Measurements from ENCODE around the gene NXN. TPM values are rescaled to one million over a fixed set of nuclear protein-coding genes. Genes with fewer than 3 reads are reported as not detected.

NXN gene
- total and polyA plus RNA-seq, 2 donors (not counting 1 experiment from before 2014, with no cell fraction given) = 0.04 to 0.17 TPM

DNA sequence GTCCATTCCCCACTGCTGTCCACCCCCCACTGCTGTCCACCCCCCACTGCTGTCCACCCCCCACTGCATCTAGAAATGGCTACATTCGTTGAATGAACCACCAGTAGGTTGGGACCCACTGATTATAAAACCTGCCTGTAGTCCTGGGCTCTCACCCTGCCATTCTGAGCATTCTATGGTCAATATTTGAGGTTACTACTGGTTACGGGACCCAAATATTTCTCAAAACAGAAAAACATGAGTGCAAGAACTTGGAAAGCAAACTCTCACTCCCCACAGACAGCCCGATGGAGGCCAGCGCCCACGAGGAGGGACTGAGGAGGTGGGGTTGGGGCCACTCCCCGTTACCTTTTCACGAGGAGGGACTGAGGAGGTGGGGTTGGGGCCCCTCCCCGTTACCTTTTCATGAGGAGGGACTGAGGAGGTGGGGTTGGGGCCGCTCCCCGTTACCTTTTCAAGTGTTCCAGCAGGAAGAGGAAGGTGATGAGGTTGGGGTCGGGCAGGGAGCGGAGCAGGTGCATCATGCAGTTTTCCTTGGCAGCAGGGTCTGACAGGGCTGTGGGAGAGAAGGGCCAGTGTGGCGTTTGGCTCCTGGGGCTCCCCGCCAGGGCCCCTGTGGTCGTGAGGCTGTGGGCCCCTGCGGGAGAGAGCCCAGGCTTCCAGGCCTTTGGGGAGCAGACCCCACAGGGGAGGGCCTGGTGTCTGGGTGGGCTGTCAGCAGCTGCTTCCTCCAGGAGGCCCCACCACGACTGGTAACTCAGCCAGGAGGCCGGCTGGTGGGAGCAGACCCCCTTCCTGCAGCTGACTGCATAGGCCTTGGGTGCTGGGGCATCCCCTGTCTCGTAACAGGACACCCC is 29.9 kb upstream of the NXN start:
- no peaks in the 10 kb centered on the region for H3K9me3 Mint-ChIP-seq (ENCODE audit: insufficient read depth)
- no peak for ATAC-seq (ENCODE audit: low read depth)
- no peak overlapping the region for H3K9ac ChIP-seq (ENCODE audit: low read length)
- no peaks in the 10 kb centered on the region for H3K27me3 Mint-ChIP-seq
- no peaks in the 10 kb centered on the region for H3K4me1 Mint-ChIP-seq
- no peaks in the 10 kb centered on the region for H3K27me3 ChIP-seq (replicated peaks in 1 of 4; ENCODE audit: control extremely low read depth in 1 of 4, control insufficient read depth in 3 of 4, insufficient read depth in 4 of 4, low read length in 3 of 4)
- H3K9me3 ChIP-seq (ENCODE audit: control extremely low read depth in 1 of 3, control insufficient read depth in 2 of 3, insufficient read depth in 1 of 3, low read length in 2 of 3) = no peaks in the 10 kb centered on the region
- 78% methylated on average over 11 of the region's 19 CpGs for WGBS (ENCODE audit: insufficient coverage)
- peaks cover 5% of the 10 kb centered on the region for H4K20me1 ChIP-seq (ENCODE audit: control insufficient read depth, insufficient read depth, low read length, poor library complexity, severe bottlenecking)
- H3K79me2 ChIP-seq (ENCODE audit: control insufficient read depth, insufficient read depth, low read length) = no peaks in the 10 kb centered on the region
- intact Hi-C loops (cut with micrococcal nuclease) = no loop called here
- no peak for DNase-seq
- no peak overlapping the region for H3K4me3 ChIP-seq (ENCODE audit: control extremely low read depth in 1 of 5, extremely low read depth in 1 of 5, insufficient read depth in 1 of 5, low read depth in 2 of 5, low read length in 4 of 5)
- no peak overlapping the region for H2AFZ ChIP-seq (ENCODE audit: insufficient read depth, low read depth, low read length, poor library complexity, severe bottlenecking)
- no peak overlapping the region for H3K4me3 Mint-ChIP-seq
- no peak overlapping the region for H3K27ac ChIP-seq (ENCODE audit: low read length in 2 of 2)
- no peaks in the 10 kb centered on the region for H3K4me1 ChIP-seq (ENCODE audit: control insufficient read depth in 2 of 2, insufficient read depth in 2 of 2, low read length in 2 of 2)
- H3K27ac Mint-ChIP-seq = no peak overlapping the region
- POLR2A ChIA-PET = no interaction called here
- peaks cover 0 to 62% of the 10 kb centered on the region in 2 experiments for H3K36me3 ChIP-seq (replicated peaks in 1 of 2; ENCODE audit: control extremely low read depth in 1 of 2, control insufficient read depth in 1 of 2, extremely low read depth in 1 of 2, insufficient read depth in 2 of 2, low read length in 1 of 2)
- no peak for TF ChIP-seq EZH2 (IDR thresholded peaks at IDR 0.05; ENCODE audit: borderline replicate concordance, insufficient read depth, low read depth, low read length, poor library complexity, severe bottlenecking)
- TF ChIP-seq, protein P1, sequence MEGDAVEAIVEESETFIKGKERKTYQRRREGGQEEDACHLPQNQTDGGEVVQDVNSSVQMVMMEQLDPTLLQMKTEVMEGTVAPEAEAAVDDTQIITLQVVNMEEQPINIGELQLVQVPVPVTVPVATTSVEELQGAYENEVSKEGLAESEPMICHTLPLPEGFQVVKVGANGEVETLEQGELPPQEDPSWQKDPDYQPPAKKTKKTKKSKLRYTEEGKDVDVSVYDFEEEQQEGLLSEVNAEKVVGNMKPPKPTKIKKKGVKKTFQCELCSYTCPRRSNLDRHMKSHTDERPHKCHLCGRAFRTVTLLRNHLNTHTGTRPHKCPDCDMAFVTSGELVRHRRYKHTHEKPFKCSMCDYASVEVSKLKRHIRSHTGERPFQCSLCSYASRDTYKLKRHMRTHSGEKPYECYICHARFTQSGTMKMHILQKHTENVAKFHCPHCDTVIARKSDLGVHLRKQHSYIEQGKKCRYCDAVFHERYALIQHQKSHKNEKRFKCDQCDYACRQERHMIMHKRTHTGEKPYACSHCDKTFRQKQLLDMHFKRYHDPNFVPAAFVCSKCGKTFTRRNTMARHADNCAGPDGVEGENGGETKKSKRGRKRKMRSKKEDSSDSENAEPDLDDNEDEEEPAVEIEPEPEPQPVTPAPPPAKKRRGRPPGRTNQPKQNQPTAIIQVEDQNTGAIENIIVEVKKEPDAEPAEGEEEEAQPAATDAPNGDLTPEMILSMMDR (IDR thresholded peaks at IDR 0.05) = no peak
- H3K4me2 ChIP-seq (replicated peaks; ENCODE audit: low read depth, low read length, poor library complexity, severe bottlenecking) = no peak overlapping the region
- CTCF ChIA-PET = no interaction called here

Data from B cell (primary cell).